ELF-1 (cell line): Measurements from ENCODE around the gene F13A1.

Experiments used
- DNase-seq: peaks from one replicate; pipeline ENCODE4 v3.0.0-alpha.2; 2016; ENCODE audit warnings: low read depth, low spot score

Gene F13A1

GRCh38 chr6:6319952-6320811, at the start of gene F13A1:
Gene F13A1 (minus strand): TSS chr6:6320662. CDS start chr6:6318664, 1,998 bp downstream.
- peak; percentile 11 for DNase-seq

GRCh38 chr6:6368684-6369052, 48.2 kb upstream of the F13A1 start:
- no peak for DNase-seq

- no peak for DNase-seq
These were observed 47.7 kb upstream of the F13A1 start for GRCh38 chr6:6368040-6368683.

GRCh38 chr6:6366803-6367202, 46.3 kb upstream of the F13A1 start:
- DNase-seq: no peak

GRCh38 chr6:6365242-6365641, 44.8 kb upstream of the F13A1 start:
- no peak for DNase-seq

GRCh38 chr6:6362056-6362840, 41.8 kb upstream of the F13A1 start:
- DNase-seq: no peak

GRCh38 chr6:6357530-6357929, 37.1 kb upstream of the F13A1 start:
- no peak for DNase-seq

- DNase-seq: no peak
These were observed 36.6 kb upstream of the F13A1 start for GRCh38 chr6:6357032-6357431.

- DNase-seq: no peak
These were observed 32.3 kb upstream of the F13A1 start for GRCh38 chr6:6352772-6353171.

- no peak for DNase-seq
These were observed 31.1 kb upstream of the F13A1 start for GRCh38 chr6:6351511-6352025.

GRCh38 chr6:6350696-6351095, 30.2 kb upstream of the F13A1 start:
- no peak for DNase-seq

- DNase-seq: no peak
These were observed 27.8 kb upstream of the F13A1 start for GRCh38 chr6:6348256-6348655.

GRCh38 chr6:6346427-6347023, 26.1 kb upstream of the F13A1 start:
- DNase-seq: no peak

- no peak for DNase-seq
These were observed 13.0 kb upstream of the F13A1 start for GRCh38 chr6:6333501-6333900.

GRCh38 chr6:6332811-6333244, 12.4 kb upstream of the F13A1 start:
- DNase-seq: no peak

GRCh38 chr6:6331946-6332601, 11.6 kb upstream of the F13A1 start:
- DNase-seq: no peak

- no peak for DNase-seq
These were observed 10.9 kb upstream of the F13A1 start for GRCh38 chr6:6331393-6331792.

GRCh38 chr6:6330407-6330806, 9.9 kb upstream of the F13A1 start:
- no peak for DNase-seq

GRCh38 chr6:6328451-6328850, 8.0 kb upstream of the F13A1 start:
- DNase-seq: no peak

- DNase-seq: no peak
These were observed 2.9 kb upstream of the F13A1 start for GRCh38 chr6:6323352-6323751.

- DNase-seq: peak; percentile 1
These were observed 439 bp upstream of the F13A1 start for GRCh38 chr6:6320901-6321300.
